ENCODE measurements around the gene HNRNPU. TPM values are rescaled to one million over a fixed set of nuclear protein-coding genes. Genes with fewer than 3 reads are reported as not detected.

HNRNPU gene
- total and polyA plus RNA-seq, 2 of the 13 experiments (the other 11 are each of a cell fraction or from before 2014, with no cell fraction given): 101 to 508 TPM

DNA sequence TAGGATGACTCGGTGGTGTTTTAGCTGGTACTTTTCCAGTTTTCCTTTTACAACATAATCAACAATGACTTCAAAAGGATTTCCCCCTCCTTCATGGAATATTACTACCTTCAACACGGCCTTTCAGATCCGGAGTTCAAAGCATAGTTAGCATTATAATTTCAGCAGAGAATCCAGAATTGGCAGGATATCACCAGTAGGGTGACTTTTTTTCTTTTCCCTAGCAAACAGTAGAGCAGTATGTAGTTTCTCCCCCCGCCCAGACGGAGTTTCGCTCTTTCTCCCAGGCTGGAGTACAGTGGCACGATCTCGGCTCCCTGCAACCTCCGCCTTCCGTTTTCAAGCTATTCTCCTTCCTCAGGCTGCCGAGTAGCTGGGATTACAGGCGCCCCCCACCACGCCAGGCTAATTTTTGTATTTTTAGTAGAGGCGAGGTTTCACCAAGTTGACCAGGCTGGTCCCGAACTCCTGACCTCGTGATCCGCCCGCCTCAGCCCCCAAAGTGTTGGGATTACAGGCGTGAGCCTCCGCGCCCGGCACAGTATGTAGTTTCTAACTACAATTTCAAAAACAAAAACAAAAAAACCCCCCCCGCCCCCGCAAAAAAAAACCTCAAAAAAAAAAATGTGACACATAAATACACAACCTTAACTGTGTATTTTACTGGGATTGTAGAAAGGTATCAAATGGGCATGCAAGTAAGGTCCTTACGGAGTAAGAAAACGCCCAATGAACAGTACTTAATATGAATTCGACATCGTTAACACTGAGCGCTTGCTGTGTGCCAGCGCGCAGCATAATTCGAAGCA lies 30.4 kb downstream of the HNRNPU start (continued):
- TF ChIP-seq ZNF597 (CRISPR knock-in tag; IDR thresholded peaks at IDR 0.05): no peak
- TF ChIP-seq IRF2 (CRISPR knock-in tag; IDR thresholded peaks at IDR 0.05): 0 out of 2 replicates have a peak, but pooled peaks have one; percentile 33
- no peak for TF ChIP-seq FOXA1 (IDR thresholded peaks at IDR 0.05)
- 0 out of 2 replicates have a peak, but pooled peaks have one; percentile 15 for TF ChIP-seq FOXA1 (CRISPR knock-in tag; IDR thresholded peaks at IDR 0.05)
- TF ChIP-seq, protein P1, sequence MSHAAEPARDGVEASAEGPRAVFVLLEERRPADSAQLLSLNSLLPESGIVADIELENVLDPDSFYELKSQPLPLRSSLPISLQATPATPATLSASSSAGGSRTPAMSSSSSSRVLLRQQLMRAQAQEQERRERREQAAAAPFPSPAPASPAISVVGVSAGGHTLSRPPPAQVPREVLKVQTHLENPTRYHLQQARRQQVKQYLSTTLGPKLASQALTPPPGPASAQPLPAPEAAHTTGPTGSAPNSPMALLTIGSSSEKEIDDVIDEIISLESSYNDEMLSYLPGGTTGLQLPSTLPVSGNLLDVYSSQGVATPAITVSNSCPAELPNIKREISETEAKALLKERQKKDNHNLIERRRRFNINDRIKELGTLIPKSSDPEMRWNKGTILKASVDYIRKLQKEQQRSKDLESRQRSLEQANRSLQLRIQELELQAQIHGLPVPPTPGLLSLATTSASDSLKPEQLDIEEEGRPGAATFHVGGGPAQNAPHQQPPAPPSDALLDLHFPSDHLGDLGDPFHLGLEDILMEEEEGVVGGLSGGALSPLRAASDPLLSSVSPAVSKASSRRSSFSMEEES (CRISPR knock-in tag; IDR thresholded peaks at IDR 0.05): peak; percentile 15; the same call in 1 of the 2 replicates
- TF ChIP-seq CHD2 (IDR thresholded peaks at IDR 0.05; ENCODE audit: low read depth, low read length): 0 out of 2 replicates have a peak, but pooled peaks have one; percentile 14
- no peak; the same call in 1 of the 2 replicates for TF ChIP-seq HNF4A (CRISPR knock-in tag; IDR thresholded peaks at IDR 0.05)
- TF ChIP-seq, protein P2, sequence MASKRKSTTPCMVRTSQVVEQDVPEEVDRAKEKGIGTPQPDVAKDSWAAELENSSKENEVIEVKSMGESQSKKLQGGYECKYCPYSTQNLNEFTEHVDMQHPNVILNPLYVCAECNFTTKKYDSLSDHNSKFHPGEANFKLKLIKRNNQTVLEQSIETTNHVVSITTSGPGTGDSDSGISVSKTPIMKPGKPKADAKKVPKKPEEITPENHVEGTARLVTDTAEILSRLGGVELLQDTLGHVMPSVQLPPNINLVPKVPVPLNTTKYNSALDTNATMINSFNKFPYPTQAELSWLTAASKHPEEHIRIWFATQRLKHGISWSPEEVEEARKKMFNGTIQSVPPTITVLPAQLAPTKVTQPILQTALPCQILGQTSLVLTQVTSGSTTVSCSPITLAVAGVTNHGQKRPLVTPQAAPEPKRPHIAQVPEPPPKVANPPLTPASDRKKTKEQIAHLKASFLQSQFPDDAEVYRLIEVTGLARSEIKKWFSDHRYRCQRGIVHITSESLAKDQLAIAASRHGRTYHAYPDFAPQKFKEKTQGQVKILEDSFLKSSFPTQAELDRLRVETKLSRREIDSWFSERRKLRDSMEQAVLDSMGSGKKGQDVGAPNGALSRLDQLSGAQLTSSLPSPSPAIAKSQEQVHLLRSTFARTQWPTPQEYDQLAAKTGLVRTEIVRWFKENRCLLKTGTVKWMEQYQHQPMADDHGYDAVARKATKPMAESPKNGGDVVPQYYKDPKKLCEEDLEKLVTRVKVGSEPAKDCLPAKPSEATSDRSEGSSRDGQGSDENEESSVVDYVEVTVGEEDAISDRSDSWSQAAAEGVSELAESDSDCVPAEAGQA (IDR thresholded peaks at IDR 0.05; ENCODE audit: low read depth): no peak
- TF ChIP-seq, protein P2 (CRISPR knock-in tag; IDR thresholded peaks at IDR 0.05; ENCODE audit: borderline replicate concordance): no peak
- no peak for TF ChIP-seq ZBTB1 (CRISPR knock-in tag; IDR thresholded peaks at IDR 0.05; ENCODE audit: borderline replicate concordance)
- no peak for TF ChIP-seq ZNF18 (CRISPR knock-in tag; IDR thresholded peaks at IDR 0.05; ENCODE audit: insufficient replicate concordance)
- TF ChIP-seq RNF2 (conservative IDR thresholded peaks at IDR 0.05; ENCODE audit: low read depth): no peak
- TF ChIP-seq ZNF792 (CRISPR knock-in tag; IDR thresholded peaks at IDR 0.05): peak; percentile 46; the same call in 1 of the 2 replicates
- no peak for TF ChIP-seq PRMT3 (CRISPR knock-in tag; IDR thresholded peaks at IDR 0.05; ENCODE audit: borderline replicate concordance, low read depth)
- TF ChIP-seq ATF2 (CRISPR knock-in tag; IDR thresholded peaks at IDR 0.05): no peak
- peak; percentile 68; the same call in 1 of the 2 replicates for TF ChIP-seq RXRB (CRISPR knock-in tag; IDR thresholded peaks at IDR 0.05; ENCODE audit: borderline replicate concordance)
- no peak for TF ChIP-seq RBAK (CRISPR knock-in tag; IDR thresholded peaks at IDR 0.05)
- no peak for TF ChIP-seq GTF3A (CRISPR knock-in tag; conservative IDR thresholded peaks at IDR 0.05)

Measured in HepG2 (cell line).